Tibial artery (tissue), 4 donors: ENCODE results near the gene CHIC2.

Source experiments
- DNase-seq, 2 donors: peaks; one replicate each; pipeline ENCODE4 v3.0.0-alpha.2; 2019
- H3K27ac ChIP-seq, 2 donors: fragments of 200-600 bp; sonication (generic) in 1 of 2; 1 replicate in 1 of 2; 2 replicates in 1 of 2; pipeline ENCODE4 v1.5.1; 2018 to 2019; ENCODE audit warnings: mild to moderate bottlenecking in 1 of 2
- H3K27me3 ChIP-seq, 2 donors: fragments of 200-600 bp; sonication (generic) in 1 of 2; one replicate each; pipeline versions ENCODE4 v1.5.1 to v1.6.0; 2016 to 2019
- H3K36me3 ChIP-seq, 3 donors: fragments of 200-600 bp; sonication (generic) in 2 of 3; one replicate each; pipeline ENCODE4 v1.5.1; 2016 to 2019; ENCODE audit warnings: mild to moderate bottlenecking in 2 of 3
- H3K4me1 ChIP-seq, 4 donors: fragments of 200-600 bp; sonication (generic) in 2 of 4; 1 replicate in 3 of 4; 2 replicates in 1 of 4; pipeline ENCODE4 v1.5.1; 2016 to 2019
- H3K4me3 ChIP-seq, 2 donors: fragments of 200-600 bp; sonication (generic) in 1 of 2; 1 replicate in 1 of 2; 2 replicates in 1 of 2; pipeline ENCODE4 v1.5.1; 2018 to 2019; ENCODE audit warnings: mild to moderate bottlenecking in 2 of 2
- H3K9me3 ChIP-seq, 3 donors: fragments of 200-600 bp; sonication (generic) in 1 of 3; one replicate each; pipeline ENCODE4 v1.5.1; 2016 to 2019
- intact Hi-C: fragments of 100-400 bp; cut with DNase I; formaldehyde crosslinking; loops from one replicate; pipeline ENCODE4 v1.15.0; 2023; ENCODE audit warnings: low total_unique reads
- TF ChIP-seq, protein P1 (sequence below), 2 experiments: fragments of 200-600 bp in 1 of 2; fragments of 450-650 bp in 1 of 2; IDR thresholded peaks; one replicate each; pipeline ENCODE4 v1.5.1; 2017 to 2019; ENCODE audit warnings: antibody characterized with exemption in 2 of 2, mild to moderate bottlenecking in 1 of 2, moderate library complexity in 1 of 2

Gene CHIC2

GRCh38 chr4:53967986-53968385 is 96.4 kb downstream of the CHIC2 start:
- H3K27me3 ChIP-seq, result no peaks in the 10 kb centered on the region
- H3K4me3 ChIP-seq, result no peak overlapping the region
- no peak overlapping the region for H3K27ac ChIP-seq
- no peaks in the 10 kb centered on the region for H3K36me3 ChIP-seq
- no peaks in the 10 kb centered on the region for H3K9me3 ChIP-seq
- H3K4me1 ChIP-seq, result peaks cover 0 to 10% (median 3%) of the 10 kb centered on the region in 4 donors
- DNase-seq, result no peak
- intact Hi-C loops, result no loop called here
- TF ChIP-seq, protein P1, sequence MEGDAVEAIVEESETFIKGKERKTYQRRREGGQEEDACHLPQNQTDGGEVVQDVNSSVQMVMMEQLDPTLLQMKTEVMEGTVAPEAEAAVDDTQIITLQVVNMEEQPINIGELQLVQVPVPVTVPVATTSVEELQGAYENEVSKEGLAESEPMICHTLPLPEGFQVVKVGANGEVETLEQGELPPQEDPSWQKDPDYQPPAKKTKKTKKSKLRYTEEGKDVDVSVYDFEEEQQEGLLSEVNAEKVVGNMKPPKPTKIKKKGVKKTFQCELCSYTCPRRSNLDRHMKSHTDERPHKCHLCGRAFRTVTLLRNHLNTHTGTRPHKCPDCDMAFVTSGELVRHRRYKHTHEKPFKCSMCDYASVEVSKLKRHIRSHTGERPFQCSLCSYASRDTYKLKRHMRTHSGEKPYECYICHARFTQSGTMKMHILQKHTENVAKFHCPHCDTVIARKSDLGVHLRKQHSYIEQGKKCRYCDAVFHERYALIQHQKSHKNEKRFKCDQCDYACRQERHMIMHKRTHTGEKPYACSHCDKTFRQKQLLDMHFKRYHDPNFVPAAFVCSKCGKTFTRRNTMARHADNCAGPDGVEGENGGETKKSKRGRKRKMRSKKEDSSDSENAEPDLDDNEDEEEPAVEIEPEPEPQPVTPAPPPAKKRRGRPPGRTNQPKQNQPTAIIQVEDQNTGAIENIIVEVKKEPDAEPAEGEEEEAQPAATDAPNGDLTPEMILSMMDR (IDR thresholded peaks at IDR 0.05), result no peak

DNA sequence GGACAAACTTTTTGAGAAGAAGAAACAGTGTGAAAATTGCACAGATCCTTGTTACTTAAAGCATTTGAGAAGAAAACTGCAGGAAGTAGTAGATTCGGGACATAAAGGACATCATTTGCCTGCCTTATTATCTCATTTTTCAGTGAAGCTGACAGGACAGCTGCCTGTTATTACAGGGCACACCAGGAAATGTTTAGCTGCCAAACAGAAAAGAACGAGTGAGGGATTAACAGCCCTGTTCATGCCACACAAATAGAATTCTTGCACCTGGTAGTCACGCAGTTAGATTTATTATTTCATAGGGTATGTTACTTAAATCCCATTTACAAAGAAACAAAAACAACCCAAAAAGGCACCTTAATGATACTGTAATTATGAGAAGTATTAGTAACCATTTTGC is 100.6 kb downstream of the CHIC2 start:
- Histone ChIP-seq H3K9me3 (no peaks in the 10 kb centered on the region), H3K27me3 (no peaks in the 10 kb centered on the region), H3K36me3 (no peaks in the 10 kb centered on the region), H3K4me3 (no peak overlapping the region), H3K4me1 (peaks cover 0 to 12% (median 4%) of the 10 kb centered on the region in 4 donors), H3K27ac (no peak overlapping the region)
- TF ChIP-seq, protein P1 (IDR thresholded peaks at IDR 0.05), result no peak
- no peak for DNase-seq
- intact Hi-C loops, result no loop called here

DNA sequence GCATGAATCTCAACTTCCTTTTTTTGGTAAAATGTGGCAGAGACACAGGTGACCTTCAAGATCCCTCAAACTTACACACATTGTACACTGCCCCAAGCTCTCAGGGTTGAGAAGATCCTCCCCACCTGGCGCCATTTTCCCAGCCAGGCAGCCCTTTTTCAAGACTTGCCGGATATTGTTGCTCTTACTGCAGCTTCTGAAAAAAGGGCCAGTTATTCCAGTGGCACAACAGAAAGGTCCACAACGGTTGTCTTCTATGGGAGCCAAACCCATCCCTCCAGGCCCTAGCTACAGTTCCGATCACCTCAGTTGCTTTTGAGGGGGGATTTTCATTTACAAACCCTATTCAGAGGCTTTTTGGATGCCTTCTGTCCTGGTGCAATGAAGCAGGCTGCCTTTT is 101.1 kb downstream of the CHIC2 start:
- TF ChIP-seq, protein P1 (IDR thresholded peaks at IDR 0.05), result no peak
- no peak overlapping the region for H3K4me3 ChIP-seq
- no peak overlapping the region for H3K27ac ChIP-seq
- H3K9me3 ChIP-seq, result no peaks in the 10 kb centered on the region
- peaks cover 0 to 12% (median 4%) of the 10 kb centered on the region in 4 donors for H3K4me1 ChIP-seq
- DNase-seq, result no peak
- intact Hi-C loops, result no loop called here
- no peaks in the 10 kb centered on the region for H3K36me3 ChIP-seq
- H3K27me3 ChIP-seq, result no peaks in the 10 kb centered on the region

DNA sequence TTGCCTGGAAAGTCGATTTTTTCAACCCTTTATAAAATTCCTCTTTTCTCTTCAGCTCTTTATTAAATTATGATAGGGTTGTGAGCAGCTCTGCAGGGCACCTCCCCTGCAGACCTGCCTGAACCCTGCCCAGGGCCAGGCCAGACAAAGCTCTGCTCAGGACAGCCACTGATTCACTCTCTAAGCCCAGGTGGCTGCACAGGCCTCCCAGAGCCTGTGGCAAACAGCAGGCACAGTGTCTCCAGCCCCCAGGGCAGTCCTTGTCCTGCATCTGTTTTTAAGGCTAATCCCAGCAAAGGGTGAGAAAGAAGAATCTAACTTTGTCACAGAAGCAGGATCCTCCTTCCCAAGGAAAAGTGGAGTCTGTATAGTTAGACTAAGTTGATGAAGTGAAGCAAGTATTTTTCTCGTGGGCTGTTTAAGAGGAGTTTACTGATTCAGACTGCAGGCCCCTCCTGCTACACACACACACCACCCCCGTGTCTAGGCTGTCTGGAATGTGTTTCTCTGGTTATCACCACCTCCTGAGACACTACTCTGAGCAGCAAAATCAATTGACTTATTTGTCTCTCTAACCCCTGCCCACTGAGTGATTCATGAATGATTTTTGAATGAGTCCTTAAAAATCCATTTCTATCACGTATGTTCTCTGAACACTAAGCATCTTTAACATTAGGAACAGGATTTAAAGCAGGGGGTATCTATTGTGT is 101.7 kb downstream of the CHIC2 start:
- no peak for DNase-seq
- H3K27me3 ChIP-seq, result no peaks in the 10 kb centered on the region
- no peak overlapping the region for H3K4me3 ChIP-seq
- intact Hi-C loops, result no loop called here
- peaks cover 0 to 12% (median 4%) of the 10 kb centered on the region in 4 donors for H3K4me1 ChIP-seq
- TF ChIP-seq, protein P1 (IDR thresholded peaks at IDR 0.05), result no peak
- no peak overlapping the region for H3K27ac ChIP-seq
- H3K9me3 ChIP-seq, result no peaks in the 10 kb centered on the region
- H3K36me3 ChIP-seq, result no peaks in the 10 kb centered on the region

GRCh38 chr4:53961351-53961750 is 103.1 kb downstream of the CHIC2 start:
- Histone ChIP-seq H3K27me3 (no peaks in the 10 kb centered on the region), H3K4me3 (no peak overlapping the region), H3K9me3 (no peaks in the 10 kb centered on the region), H3K36me3 (no peaks in the 10 kb centered on the region), H3K4me1 (peaks cover 0 to 12% (median 4%) of the 10 kb centered on the region in 4 donors), H3K27ac (no peak overlapping the region)
- intact Hi-C loops, result no loop called here
- TF ChIP-seq, protein P1 (IDR thresholded peaks at IDR 0.05), result no peak
- DNase-seq, result no peak
